ENCODE data around the gene GPC5.

Gene GPC5

GRCh38 chr13:91904005-91904404 is 505.6 kb downstream of the GPC5 start:
- DNase-seq, result no peak

- DNase-seq, result no peak
Measured at GRCh38 chr13:91904597-91904996, 506.2 kb downstream of the GPC5 start.

- DNase-seq, result no peak
Measured at GRCh38 chr13:91907398-91907797, 509.0 kb downstream of the GPC5 start.

GRCh38 chr13:91909617-91910016 is 511.2 kb downstream of the GPC5 start:
- DNase-seq, result no peak

GRCh38 chr13:91922969-91923592 is 524.7 kb downstream of the GPC5 start:
- DNase-seq, result no peak

GRCh38 chr13:91930687-91931086 is 532.3 kb downstream of the GPC5 start:
- DNase-seq, result no peak

- no peak for DNase-seq
Measured at GRCh38 chr13:91934354-91934753, 535.9 kb downstream of the GPC5 start.

GRCh38 chr13:91946498-91947070 is 548.2 kb downstream of the GPC5 start:
- no peak for DNase-seq

GRCh38 chr13:91948736-91949135 is 550.3 kb downstream of the GPC5 start:
- no peak for DNase-seq

- DNase-seq, result peak in 1 of 6 experiments; percentile 0
Measured at GRCh38 chr13:91950803-91951202, 552.4 kb downstream of the GPC5 start.

- no peak for DNase-seq
Measured at GRCh38 chr13:91955546-91956355, 557.3 kb downstream of the GPC5 start.

- no peak for DNase-seq
Measured at GRCh38 chr13:91960947-91961346, 562.5 kb downstream of the GPC5 start.

GRCh38 chr13:91962946-91963345 is 564.5 kb downstream of the GPC5 start:
- DNase-seq, result no peak

GRCh38 chr13:91965511-91965910 is 567.1 kb downstream of the GPC5 start:
- DNase-seq, result no peak

GRCh38 chr13:91978571-91978970 is 580.1 kb downstream of the GPC5 start:
- no peak for DNase-seq

GRCh38 chr13:91986761-91987483 is 588.5 kb downstream of the GPC5 start:
- DNase-seq, result no peak

GRCh38 chr13:91988331-91988730 is 589.9 kb downstream of the GPC5 start:
- DNase-seq, result no peak

GRCh38 chr13:92012787-92013186 is 614.4 kb downstream of the GPC5 start:
- DNase-seq, result no peak

GRCh38 chr13:92017737-92018136 is 619.3 kb downstream of the GPC5 start:
- no peak for DNase-seq

- DNase-seq, result no peak
Measured at GRCh38 chr13:92028695-92029094, 630.3 kb downstream of the GPC5 start.

- no peak for DNase-seq
Measured at GRCh38 chr13:92029641-92030040, 631.2 kb downstream of the GPC5 start.

GRCh38 chr13:92038905-92039304 is 640.5 kb downstream of the GPC5 start:
- DNase-seq, result no peak

- DNase-seq, result no peak
Measured at GRCh38 chr13:92042522-92042921, 644.1 kb downstream of the GPC5 start.

GRCh38 chr13:92044351-92044750 is 645.9 kb downstream of the GPC5 start:
- DNase-seq, result no peak
